ENCODE data around the gene NPR1. TPM values are rescaled to one million over a fixed set of nuclear protein-coding genes. Genes with fewer than 3 reads are reported as not detected.

Gene NPR1
- total RNA-seq, 3 donors from 2014 or later (not counting 1 experiment from before 2014, with no cell fraction given): not detected

DNA sequence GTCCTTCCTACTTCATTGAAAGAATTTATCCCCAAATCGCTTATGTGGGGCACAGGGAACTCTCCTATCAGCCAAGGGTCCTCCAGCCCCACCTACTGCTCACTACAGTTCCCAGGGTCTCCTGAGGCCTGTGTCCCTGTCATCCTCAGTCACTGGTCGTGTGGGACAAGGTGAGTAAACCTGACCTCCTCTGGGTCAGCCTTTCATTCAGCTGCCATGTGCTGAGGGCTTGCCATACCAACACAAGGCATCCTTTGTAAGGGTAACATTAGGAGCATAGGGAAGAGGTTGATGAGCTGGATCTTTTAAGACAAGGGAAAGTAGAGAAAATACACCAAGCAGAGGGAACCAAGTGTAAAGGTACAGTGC, 31.2 kb upstream of the NPR1 start:
- H3K9me3 ChIP-seq (ENCODE audit: control insufficient read depth, insufficient read depth, low read length): no peaks in the 10 kb centered on the region
- TF ChIP-seq, protein P1, sequence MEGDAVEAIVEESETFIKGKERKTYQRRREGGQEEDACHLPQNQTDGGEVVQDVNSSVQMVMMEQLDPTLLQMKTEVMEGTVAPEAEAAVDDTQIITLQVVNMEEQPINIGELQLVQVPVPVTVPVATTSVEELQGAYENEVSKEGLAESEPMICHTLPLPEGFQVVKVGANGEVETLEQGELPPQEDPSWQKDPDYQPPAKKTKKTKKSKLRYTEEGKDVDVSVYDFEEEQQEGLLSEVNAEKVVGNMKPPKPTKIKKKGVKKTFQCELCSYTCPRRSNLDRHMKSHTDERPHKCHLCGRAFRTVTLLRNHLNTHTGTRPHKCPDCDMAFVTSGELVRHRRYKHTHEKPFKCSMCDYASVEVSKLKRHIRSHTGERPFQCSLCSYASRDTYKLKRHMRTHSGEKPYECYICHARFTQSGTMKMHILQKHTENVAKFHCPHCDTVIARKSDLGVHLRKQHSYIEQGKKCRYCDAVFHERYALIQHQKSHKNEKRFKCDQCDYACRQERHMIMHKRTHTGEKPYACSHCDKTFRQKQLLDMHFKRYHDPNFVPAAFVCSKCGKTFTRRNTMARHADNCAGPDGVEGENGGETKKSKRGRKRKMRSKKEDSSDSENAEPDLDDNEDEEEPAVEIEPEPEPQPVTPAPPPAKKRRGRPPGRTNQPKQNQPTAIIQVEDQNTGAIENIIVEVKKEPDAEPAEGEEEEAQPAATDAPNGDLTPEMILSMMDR (IDR thresholded peaks at IDR 0.05): no peak
- Mint-ChIP-seq H3K9me3 (no peaks in the 10 kb centered on the region), H3K36me3 (peaks cover 32% of the 10 kb centered on the region), H3K27ac (peak overlapping the region; percentile 82), H3K4me1 (peaks cover 46 to 59% of the 10 kb centered on the region in 2 donors), H3K4me3 (no peak overlapping the region), H3K27me3 (ENCODE audit: low read depth in 2 of 2) (no peaks in the 10 kb centered on the region)
- peaks cover 39% of the 10 kb centered on the region for H3K36me3 ChIP-seq (ENCODE audit: control insufficient read depth, insufficient read depth, low read length)
- 71% methylated on average over 2 of the region's 2 CpGs for WGBS (ENCODE audit: insufficient coverage)
- DNase-seq (no peak), ATAC-seq (peak in 1 of 3 donors; percentile 28)
- no peaks in the 10 kb centered on the region for H3K27me3 ChIP-seq (ENCODE audit: control insufficient read depth, insufficient read depth, low read length)
- H3K27ac ChIP-seq (ENCODE audit: low read length): no peak overlapping the region
- intact Hi-C loops (cut with micrococcal nuclease): no loop called here
- no peak overlapping the region for H3K4me3 ChIP-seq (ENCODE audit: low read length)
- H3K4me1 ChIP-seq (ENCODE audit: control insufficient read depth, insufficient read depth, low read length): peaks cover 15% of the 10 kb centered on the region

DNA sequence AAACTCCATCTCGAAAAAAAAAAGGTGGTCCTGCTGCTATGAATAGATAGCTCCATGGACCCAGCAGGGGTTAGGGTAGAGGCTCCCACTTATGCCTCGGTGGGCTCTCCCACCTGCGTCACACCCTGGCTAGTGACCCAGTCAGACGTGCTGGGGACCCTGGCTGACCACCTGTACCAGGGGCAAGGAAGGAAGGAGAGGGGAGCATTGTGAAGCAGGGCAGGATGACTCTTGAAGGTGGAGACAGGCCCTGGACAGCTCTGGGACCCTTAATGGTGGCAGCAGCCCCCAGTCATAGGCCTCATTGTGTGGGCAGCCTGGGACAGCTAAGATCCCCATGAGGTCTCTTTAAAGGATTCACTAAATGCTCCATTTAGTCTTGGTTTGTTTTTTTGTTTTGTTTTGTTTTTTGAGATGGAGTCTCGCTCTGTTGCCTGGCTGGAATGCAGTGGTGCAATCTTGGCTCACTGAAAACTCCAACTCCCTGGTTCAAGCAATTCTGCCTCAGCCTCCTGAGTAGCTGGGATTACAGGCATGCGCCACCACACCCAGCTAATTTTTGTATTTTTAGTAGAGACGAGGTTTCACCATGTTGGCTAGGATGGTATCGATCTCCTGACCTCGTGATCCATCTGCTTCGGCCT, 30.4 kb upstream of the NPR1 start:
- Histone ChIP-seq H3K4me3 (ENCODE audit: low read length) (no peak overlapping the region), H3K27me3 (ENCODE audit: control insufficient read depth, insufficient read depth, low read length) (no peaks in the 10 kb centered on the region), H3K27ac (ENCODE audit: low read length) (no peak overlapping the region), H3K9me3 (ENCODE audit: control insufficient read depth, insufficient read depth, low read length) (no peaks in the 10 kb centered on the region), H3K36me3 (ENCODE audit: control insufficient read depth, insufficient read depth, low read length) (peaks cover 31% of the 10 kb centered on the region), H3K4me1 (ENCODE audit: control insufficient read depth, insufficient read depth, low read length) (peaks cover 15% of the 10 kb centered on the region)
- ATAC-seq: peak in 1 of 3 donors; percentile 23
- peaks cover 27% of the 10 kb centered on the region for H3K36me3 Mint-ChIP-seq
- TF ChIP-seq, protein P1 (IDR thresholded peaks at IDR 0.05): no peak
- no peaks in the 10 kb centered on the region for H3K9me3 Mint-ChIP-seq
- intact Hi-C loops (cut with micrococcal nuclease): no loop called here
- H3K27me3 Mint-ChIP-seq (ENCODE audit: low read depth in 2 of 2): no peaks in the 10 kb centered on the region
- DNase-seq: no peak
- H3K27ac Mint-ChIP-seq: peak overlapping the region; percentile 82
- 91% methylated on average over 10 of the region's 10 CpGs for WGBS (ENCODE audit: insufficient coverage)
- H3K4me3 Mint-ChIP-seq: no peak overlapping the region
- peaks cover 41 to 55% of the 10 kb centered on the region in 2 donors for H3K4me1 Mint-ChIP-seq

DNA sequence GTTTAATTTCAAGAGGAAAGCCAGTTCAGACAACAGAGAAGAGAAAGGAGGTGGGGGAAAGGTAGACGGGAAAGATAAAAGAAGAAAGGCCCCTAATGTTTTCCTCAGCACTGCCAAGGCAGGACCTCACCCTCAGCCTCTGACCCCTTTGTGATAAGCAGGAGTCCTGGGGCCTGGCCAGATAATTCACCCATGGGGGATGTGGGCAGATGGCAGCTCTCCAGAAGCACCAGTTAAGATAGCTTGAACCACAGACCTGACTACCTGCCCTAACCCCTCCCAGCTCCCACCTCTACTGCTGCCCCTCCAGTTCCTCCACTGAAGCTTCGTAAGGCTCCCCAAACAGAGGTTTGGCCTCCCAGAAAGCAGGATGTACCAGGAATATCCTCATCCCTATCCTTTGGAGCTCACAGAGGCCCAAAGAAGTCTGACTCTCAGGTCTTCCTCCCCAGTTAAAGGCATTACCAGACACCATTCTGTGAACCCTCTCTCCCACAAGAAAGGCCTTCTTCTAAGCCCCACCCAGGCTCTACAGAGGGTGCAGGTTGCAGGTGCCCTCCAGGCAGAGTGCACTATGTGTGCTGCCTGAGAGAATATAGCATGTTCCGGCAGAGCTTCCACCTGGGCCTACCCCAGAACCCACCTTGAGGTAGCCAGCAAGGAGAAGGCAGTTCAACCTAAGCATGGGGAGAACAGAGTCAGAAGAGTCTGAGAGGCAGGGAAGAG, 29.2 kb upstream of the NPR1 start:
- TF ChIP-seq, protein P1 (IDR thresholded peaks at IDR 0.05): no peak
- peak overlapping the region; percentile 36 to 75 for H3K27ac Mint-ChIP-seq
- 71% methylated on average over 3 of the region's 3 CpGs for WGBS (ENCODE audit: insufficient coverage)
- peak in 1 of 2 donors; percentile 59 for DNase-seq
- H3K4me3 Mint-ChIP-seq: no peak overlapping the region
- Histone ChIP-seq H3K4me1 (ENCODE audit: control insufficient read depth, insufficient read depth, low read length) (peaks cover 15% of the 10 kb centered on the region), H3K4me3 (ENCODE audit: low read length) (no peak overlapping the region), H3K36me3 (ENCODE audit: control insufficient read depth, insufficient read depth, low read length) (peaks cover 20% of the 10 kb centered on the region), H3K27ac (ENCODE audit: low read length) (no peak overlapping the region), H3K27me3 (ENCODE audit: control insufficient read depth, insufficient read depth, low read length) (no peaks in the 10 kb centered on the region), H3K9me3 (ENCODE audit: control insufficient read depth, insufficient read depth, low read length) (no peaks in the 10 kb centered on the region)
- intact Hi-C loops (cut with micrococcal nuclease): no loop called here
- no peaks in the 10 kb centered on the region for H3K9me3 Mint-ChIP-seq
- H3K4me1 Mint-ChIP-seq: peaks cover 30 to 43% of the 10 kb centered on the region in 2 donors
- ATAC-seq: peak in 1 of 3 donors; percentile 11
- H3K36me3 Mint-ChIP-seq: peaks cover 16% of the 10 kb centered on the region
- no peaks in the 10 kb centered on the region for H3K27me3 Mint-ChIP-seq (ENCODE audit: low read depth in 2 of 2)

All from natural killer cell (primary cell).